Ammon's horn (tissue), 1 donor: Measurements from ENCODE around the gene MEIS1.
"Not testable (repeated sequence)": the region's sequence is repeated elsewhere in the genome, so short reads cannot be mapped to it uniquely, and the experiment has no call there.

Experiments used
- DNase-seq: peaks from one replicate; pipeline ENCODE4 v3.0.0-alpha.2; 2016; ENCODE audit warnings: low spot score

Gene MEIS1

DNA sequence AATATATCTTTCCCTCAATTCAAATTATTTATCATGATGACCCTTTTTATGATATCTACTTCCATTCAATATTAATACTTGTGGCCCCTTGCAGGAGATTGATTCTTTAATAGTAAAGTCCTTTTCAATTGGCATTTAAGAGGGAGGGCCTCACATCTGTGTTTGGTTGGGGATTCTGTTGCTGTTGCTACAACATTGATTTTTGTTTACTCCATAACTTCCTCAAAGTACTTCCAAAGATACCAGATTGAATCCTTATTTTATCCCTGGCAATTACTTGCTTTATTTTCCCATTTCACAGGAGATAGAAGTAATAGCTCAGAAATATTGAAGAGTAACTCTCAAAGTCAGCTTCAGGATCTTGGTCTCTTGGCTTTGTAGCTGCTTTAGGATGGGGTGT lies 32.8 kb downstream of the MEIS1 start:
- no peak for DNase-seq

DNA sequence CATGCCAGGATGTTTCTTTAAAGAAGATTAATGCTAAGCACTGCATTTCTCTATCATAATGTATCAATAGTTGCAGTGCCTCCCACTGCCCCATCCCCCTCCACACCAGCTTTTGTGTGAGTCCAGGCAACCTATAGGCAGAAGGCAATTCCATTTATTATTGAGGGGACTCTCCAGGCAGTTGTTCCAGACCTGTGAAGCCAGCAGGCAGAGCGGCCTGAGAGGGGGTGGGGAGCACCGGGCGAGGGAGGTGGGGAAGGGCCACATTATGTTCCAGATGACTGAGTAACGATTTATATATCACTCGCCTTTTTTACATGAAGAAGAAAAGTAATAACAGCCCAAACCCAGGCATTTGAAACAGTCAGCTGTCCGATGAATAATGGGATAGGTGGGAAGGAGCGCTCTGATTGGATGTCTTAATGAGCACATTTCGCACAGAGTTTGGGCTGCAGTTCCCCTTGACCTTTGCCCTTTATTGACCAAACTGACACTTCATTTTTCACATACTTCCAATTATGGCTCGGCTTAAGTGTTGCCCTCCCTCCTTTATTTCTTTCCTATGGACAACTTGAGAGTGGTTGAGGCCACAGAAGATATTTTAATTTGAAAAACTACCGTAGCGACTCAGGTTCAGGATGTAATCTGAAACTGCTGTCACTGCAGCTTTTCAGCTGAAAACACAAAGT lies 34.4 kb downstream of the MEIS1 start:
- no peak for DNase-seq

DNA sequence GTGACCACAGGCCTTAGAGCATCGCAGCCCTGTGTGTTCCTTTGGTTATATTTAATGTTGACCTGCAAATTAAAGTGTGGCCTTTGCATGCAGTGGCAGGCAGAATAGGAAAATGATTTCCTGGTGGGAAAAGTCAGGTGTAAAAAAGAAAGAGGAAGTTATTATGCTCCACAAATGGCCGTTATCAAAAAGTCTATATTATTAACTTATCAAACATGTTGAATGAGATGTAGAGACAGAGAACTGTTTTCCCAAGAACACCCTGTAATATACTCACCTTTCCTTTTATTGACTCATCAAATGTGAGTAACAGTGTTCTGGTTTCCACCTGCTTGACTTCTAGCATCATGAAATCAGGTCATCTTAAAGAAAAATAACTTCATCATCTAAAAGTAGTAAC lies 35.3 kb downstream of the MEIS1 start:
- no peak for DNase-seq

DNA sequence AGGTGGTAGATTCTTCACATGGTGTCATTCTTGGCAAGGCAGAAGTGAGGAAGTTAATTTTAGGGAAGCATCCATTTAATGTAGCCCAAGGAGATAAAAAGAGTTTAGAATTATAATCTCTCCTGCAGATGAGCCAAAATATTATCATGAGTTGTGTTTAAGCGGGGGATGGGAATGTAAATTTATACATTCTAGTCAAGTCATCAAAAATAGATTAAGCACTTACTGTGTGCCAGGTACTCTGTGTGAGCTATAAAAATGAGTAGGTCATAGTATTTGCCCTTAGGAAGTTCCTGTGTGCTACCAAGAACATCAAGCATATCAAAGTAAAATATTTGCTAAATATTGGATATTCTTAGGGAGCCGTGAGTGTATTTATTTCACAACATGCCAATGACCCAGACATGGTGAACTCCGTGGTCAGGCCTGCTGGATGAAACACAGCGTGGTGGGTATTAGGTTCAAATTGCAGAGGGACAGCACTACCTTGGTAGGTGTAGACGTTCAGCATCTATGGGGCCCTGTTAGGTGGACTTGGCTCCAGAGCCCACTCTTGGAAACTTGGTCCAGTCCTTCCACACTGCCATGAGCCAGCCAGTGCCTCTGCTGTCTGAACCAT lies 37.4 kb downstream of the MEIS1 start:
- DNase-seq: no peak

DNA sequence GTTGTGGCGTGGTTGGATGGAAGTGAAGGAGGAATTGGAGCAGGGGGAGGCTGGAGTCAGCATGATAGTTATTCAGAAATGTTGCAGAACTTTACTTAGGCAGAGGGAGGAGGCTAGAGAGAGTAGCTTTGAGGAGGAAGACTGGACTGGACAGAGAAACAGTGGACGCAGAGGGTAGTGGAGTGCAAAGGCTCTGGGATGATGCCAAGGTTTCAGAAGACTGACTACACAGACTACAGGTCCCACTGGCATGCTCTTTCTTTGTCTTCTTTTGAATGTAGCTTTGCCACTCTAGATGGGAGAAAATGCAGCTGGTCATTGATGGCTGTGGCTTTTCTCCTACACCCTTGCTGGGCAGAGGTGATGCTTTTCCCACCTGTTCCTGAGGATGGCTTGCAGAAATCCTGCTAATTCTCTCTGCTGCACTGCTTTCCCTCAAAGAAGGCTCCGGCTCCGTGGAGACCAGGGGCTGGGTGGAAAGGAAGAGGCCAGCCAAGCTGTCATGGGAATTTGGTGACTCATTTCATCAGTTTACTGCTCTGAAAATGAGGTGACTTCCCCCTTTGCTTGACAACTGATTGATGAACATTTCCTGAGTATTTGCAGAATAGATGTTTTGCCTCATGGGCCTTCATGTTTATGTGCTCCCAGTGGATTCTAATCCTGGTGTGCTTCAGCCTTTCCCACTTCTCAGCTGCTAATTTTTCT lies 42.4 kb downstream of the MEIS1 start:
- no peak for DNase-seq

DNA sequence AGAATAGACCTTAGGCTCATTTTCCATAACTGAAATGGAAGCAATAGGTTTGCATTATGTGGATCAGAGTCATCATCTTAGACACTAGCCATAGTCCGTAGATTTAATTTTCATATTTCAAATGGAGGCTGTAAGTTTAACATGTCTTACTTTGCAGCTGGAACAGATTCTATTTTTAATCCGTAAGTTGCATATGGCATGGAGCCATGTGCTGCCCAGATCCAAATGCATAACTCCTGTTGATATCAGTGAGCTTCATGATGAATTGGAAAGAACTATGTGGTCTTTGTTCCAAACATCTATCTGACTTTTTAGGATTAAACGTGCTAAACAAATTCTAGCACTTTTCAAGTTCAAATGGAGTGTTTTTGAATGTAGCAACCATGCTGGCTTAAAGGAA lies 43.4 kb downstream of the MEIS1 start:
- no peak for DNase-seq

DNA sequence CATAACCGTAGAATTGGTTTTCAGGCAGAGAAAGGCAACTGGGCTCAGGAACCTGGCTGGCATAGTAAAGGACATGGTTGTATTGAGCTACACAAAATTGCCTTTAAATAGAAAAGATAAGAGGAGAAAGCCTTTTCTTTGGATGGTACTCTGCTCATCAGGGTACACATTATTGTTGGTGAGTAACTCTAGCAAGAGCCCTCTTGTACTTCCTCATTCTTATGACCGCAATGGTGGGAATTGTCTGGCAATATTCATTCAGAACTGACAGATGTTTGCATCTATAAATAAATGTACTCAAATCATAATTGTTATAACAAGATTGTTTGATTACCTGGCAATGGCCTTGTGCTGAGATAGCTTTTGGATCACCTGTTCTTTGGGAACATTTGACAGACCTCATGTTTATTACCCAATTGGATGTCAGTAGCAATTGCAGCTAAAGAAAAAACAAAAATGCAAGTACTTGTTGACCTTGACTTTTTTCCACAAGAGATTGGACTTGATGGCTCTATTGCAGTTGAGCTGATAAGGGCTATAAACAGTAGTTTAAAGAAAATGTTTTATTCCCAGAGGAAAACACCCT lies 43.9 kb downstream of the MEIS1 start:
- DNase-seq: no peak

DNA sequence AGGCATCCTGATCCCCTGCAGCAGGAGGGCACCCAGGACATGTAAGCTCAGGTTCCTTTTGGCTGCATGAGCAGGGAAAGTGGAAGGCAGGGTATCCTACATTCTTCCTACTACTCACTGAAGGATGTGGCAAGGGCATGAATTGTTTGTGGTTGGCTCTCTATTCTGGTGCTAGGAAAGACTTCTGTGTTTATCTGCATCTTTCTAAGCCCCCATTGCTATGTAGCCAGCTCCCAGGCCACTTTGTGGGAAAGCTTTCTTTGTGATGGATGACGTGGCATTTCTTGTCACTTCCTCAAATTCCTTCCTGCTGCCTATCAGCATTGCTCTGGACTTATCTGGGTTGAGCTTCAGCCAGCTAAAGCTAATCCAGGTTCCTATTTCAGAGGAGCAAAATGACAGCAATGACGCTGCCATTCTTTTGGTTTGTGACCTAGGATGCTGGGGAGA lies 46.2 kb downstream of the MEIS1 start:
- DNase-seq: no peak

DNA sequence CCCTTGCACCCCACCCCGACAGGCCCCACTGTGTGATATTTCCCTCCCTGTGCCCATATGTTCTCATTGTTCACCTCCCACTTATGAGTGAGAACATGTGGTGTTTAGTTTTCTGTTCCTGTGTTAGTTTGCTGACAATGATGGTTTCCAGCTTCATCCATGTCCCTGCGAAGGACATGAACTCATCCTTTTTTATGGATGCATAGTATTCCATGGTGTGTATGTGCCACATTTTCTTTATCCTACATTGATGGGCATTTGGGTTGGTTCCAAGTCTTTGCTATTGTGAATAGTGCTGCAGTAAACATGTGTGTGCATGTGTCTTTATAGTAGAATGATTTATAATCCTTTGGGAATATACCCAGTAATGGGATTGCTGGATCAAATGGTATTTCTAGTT lies 50.3 kb downstream of the MEIS1 start:
- DNase-seq: not testable (repeated sequence)

DNA sequence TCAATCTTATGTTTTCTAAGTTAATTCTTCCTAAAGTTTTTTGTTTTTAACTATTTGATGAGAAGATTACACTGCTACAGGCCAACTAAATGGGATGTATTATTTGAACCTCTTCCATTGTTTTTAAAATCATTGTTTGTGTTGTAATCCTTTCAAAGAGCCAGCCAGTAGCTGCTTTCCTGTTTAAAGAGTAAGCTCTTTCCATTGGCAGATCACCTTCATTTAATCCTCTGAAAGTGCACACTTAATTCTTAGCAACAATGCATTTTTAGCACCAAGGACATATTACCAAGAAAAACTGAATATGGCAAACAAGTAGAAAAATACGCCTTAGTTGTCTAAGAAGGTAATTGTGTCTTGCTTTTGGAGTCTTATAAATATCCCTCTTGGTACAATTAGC lies 54.0 kb downstream of the MEIS1 start:
- DNase-seq: no peak

DNA sequence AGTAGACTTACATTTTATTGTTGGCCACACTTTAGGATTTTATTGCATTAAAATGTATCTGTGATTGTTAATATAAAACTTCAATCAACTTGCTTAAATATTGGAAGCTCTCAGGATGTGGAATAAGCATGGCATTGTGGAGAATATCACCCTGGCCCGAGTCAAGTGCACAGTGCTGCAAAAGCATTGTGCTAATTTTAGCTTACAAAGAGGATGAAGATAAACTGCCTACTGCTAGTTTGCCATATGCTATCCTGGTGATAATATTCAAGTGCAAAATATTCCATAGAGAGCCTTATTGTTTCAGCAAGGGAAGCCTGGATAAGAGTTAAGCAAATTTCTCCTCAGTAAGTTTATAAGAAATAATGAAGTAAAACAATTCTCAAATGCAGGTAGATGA lies 54.5 kb downstream of the MEIS1 start:
- no peak for DNase-seq

DNA sequence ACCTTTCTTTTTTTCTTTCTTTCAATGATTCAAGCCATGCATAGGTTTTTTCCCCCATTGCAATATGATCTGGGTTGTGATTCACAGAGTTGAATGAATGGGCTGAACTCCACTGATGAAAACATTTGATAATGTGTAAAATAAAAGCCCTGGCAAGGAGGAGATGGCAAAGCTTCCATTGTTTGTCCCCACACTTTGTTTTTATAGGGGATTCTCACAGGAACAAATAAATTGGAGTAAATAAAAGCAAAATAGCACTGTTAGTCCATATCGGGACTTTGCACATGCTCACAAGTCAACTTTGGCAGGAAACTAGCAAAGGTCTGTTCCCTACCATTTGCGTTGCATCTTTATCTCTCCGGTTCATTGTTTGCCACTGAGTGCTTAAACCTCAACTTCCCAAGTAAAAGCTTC lies 55.7 kb downstream of the MEIS1 start:
- DNase-seq: no peak

DNA sequence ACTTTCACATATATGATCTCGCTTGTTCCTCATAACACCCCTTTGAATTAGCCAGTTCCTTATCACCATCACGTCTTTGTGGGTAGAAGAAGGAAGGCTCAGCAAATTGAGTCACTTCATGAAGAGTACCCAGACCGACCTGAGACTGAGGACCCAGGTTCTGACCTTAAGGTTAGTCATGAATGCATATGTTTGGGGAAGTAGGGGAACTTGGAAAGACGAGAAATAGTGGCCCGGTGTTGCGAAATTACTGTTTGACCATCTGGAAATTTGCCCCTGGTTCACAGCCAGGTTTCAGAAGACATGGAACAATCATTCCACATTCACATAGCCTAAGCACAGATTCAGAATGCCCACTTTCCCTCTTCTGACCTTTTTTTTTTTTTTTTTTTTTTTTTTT lies 59.8 kb downstream of the MEIS1 start:
- DNase-seq: no peak

DNA sequence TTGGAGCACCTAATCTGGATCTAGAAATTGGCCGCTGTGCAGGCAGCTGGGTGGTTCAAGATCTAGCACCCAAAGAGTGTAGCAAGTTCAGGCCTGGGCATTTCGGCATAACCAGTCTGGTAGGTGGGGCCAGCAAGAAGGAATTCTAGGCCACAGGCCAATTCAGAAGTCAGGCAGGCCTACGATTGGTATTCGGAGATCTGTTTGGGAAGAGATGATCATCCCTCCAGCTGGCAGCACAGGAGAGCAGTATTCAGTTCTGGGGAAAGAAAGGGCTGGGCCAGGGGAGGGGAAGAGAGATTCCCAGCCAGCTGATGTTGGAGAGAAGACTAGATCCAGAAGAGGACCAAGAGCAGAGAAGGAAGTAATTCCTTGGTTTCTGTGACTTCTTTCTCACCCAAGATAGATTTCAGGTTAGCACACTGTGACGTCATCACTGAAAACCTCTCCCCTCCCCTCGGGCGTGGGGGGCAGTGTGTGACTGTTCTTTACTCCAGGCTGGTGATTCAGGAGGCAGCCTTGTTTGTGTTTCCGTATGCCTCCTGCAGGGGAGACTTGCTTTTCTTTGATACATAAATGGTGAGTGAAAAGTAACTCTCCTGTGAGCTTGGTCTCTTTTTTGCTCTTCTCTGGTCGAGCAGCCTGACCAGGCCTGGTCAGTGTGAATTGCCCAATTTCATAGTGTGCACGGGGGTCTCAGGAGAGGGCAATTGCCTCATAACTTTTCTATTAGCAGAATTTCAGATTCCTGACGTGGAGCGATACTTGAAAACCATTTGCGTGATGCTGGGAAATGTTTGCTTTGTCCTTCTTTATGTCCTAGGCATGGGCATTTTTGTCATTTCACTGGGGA lies 61.1 kb downstream of the MEIS1 start:
- no peak for DNase-seq

DNA sequence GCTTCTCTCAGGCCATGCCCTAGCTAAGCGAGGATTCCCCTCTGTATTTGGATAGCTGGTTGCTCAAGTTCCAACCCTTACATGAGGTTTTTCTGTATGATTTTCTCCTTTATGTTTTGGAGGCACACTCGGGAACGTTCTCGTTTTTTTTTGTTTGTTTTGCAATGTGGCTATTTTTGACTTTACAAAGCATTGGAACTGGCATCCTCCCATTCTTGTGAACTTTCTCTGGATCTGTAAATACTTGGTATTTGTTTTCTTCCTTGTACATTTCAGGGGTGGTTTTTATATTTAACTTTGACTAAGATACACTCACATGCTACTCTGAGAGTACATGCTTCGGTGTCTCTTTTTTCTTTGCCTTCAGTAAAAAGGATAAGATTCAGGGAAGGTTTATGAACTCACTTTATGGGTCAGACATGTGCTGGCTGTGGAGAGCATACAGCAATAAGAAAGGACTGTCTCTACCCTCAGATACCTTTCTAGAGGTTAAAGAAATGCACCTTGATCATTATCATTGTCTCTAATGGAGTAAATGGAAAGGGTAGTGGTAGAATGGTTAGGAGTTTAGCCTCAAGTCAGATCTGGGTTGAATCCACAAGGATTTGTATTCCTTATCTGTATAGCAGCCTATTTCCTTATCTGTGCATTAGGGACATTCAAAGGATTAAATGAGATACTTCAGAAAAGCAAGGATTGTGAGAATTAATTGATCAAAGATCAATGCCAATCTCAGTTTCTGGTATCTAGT lies 61.9 kb downstream of the MEIS1 start:
- no peak for DNase-seq

DNA sequence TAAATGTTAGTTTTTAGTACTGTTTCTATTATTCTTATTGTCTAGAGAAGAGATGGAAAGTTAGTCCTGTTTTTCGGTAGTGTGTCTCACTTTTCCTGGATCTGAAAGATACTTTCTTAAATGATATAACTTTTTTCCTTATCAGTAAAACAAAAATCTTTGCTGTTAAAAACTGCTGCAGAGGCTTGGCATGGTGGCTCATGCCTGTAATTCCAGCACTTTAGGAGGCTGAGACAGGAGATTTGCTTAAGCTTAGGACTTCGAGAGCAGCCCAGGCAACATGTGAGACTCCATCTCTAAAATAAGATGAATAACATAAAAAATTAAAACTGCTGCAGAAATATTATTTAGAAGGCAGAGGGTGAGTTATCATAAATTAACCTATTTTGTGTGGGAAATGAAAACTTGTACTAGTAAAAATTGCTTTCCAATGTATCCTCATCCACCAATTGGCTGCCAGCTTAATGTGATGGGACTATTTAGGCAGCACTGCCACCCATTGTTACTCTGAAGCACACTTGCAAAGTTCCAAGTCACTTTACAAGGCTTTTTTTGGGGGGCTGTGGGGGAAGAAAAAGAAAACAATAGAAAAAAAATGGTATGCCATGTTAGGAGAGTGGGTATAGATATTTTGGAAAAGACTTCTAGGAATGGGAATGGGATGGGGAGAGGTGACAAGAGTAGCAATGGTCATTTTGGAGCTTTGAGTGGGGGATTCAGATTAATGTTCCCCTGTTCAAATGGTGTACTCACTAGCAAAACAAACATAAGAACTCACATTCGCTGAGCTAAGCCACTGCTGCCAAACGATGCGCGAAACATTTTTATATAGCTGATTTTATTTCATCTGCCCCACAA lies 62.7 kb downstream of the MEIS1 start:
- peak; percentile 48 for DNase-seq

DNA sequence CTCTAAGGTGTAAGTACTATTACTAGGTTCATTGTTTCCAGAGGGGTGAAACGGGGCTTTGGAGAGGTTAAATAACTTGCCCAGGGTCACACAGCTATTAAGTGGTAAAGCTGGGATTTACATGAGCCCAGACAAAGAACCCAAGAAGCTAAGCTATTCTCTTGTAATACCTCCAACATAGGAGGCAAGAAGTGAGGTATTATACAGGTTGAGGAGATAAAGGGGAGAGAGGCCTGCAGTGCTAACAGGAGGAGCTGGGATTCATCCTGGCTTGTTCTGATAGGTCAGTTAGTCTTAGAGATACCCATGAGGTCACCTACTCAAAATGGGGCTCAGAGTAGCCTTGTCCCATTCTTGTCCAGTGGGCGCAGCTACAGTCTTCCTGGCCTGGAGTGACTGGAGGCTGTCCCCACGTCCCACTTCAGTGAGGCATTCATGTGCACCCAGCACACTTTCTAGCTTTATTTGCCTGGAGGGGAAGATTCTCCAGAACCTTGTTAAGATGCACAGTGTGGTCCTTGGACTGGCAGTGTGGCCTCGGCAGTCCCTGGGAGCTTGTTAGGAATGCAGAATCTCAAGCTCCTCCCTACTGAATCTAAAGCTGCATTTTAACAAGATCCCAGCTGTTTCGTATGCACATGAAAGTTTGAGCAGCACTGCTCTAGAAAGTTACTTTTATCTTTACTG lies 63.5 kb downstream of the MEIS1 start:
- DNase-seq: no peak

DNA sequence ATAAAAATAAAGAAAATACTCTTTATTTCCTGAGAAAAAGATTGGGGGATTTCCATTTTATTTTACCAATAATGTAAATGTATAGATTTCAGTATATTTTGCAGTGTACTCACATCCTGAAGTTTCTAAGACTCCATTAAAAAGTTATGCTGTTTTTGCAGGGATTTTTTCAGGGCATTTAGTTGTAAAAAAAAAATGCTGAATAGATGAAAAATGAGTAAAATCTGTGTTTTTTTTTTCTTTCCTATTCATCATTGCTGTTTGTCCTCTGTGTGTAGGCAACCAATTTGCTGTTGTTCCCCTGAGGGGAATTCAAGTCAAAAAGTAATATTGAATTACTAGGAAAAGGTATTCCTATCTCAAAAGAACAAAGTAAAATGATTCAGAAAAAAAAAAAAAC lies 66.3 kb downstream of the MEIS1 start:
- DNase-seq: no peak

DNA sequence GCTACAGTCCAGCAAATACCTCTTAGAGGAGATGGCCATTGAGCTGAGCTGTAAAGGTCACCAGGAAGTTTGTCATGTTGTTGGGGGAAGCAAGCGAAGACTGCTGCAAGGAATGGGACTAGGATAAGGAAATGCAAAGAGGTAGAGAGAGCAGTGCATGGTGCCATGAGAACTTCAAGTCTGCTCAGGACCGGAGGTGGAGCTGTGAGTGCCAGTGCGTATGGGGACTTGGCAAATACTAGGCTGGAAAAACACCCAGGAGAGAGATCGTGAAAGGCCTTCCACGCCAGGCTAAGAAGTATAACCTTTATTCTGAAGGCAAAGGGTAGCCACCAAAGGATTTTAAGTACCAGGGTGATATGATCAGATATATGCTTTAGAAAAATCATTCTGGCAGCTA lies 71.3 kb downstream of the MEIS1 start:
- no peak for DNase-seq

DNA sequence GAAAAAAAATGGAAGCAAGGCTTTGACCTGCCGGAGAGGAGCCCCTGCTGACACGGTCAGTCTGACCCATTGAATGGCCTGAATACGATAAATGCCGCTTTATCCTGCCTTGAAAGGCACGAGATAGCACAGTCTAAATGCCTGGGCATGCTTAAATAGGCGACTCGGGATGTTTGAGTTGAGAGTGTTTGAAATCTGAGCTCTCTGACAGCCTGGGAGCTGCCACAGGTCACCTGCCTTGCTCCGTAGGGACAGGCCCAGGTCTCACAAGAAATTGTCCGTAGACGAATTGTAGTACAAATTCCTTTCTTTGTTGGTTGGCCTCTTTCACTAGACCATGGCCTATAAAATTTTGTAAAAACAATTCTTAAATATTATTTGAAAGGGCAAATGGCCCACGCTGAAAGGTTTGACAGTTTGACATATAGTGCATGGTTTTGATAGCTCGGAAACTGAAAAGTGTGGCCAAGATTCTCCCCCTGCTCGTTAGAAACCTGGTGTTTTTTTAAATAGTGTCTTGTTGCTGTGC lies 72.8 kb downstream of the MEIS1 start:
- DNase-seq: no peak
